ENCODE measurements around the gene CFAP210. TPM values are rescaled to one million over a fixed set of nuclear protein-coding genes. Genes with fewer than 3 reads are reported as not detected.

Gene CFAP210, protein sequence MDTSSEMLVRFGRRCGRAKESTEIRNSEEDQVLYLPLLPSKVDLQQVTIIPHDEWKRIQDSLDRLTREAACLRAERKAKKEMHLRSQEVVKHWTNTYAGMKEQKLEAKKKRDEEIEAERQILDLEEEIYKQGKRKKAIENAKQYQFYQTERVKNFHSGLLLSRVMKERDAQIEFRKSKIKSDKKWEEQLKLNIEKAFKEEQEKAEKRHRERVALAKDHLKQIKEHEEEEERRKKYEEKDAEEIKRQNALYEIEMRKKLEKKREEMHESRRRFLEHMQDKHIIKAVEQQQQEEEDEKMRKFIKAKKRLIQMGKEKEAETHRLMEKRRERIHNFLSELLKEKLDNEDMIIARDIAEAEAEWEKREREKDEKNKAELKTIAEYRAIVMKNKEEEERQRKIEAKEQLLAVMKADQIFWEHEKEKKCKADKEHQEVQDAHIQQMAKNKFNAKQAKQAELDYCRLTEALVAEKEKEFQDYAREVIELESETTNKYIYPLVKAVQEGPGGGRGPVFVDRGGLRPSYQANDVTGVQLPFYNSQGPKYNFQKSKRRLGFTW
- total RNA-seq = under 0.01 TPM in 1 of 2 replicates, not detected in the other

GRCh38 chr2:169694113-169694893 is at the start of gene CFAP210, which contains the start of gene PHOSPHO2:
TSS of gene CFAP210 (minus strand) at chr2:169694405. CDS start at chr2:169694327, 78 bp downstream.
TSS of gene PHOSPHO2 (plus strand) at chr2:169694469. CDS start at chr2:169700972, 6,503 bp downstream.

Other genes with a start within 250 kb of the CFAP210 start
- gene BBS5, start 214.9 kb downstream of the CFAP210 start, total RNA-seq = 5.7 and 5.9 TPM in 2 replicates
- gene KLHL41, start 184.7 kb downstream of the CFAP210 start, total RNA-seq = 0.87 and 1.1 TPM in 2 replicates
- gene FASTKD1, start 120.5 kb downstream of the CFAP210 start, total RNA-seq = 13.1 and 15.1 TPM in 2 replicates
- gene PPIG, start 110.1 kb downstream of the CFAP210 start, total RNA-seq = 24.8 and 28.0 TPM in 2 replicates
- gene PHOSPHO2, start 64 bp upstream of the CFAP210 start, total RNA-seq = 1.6 and 1.8 TPM in 2 replicates
- 2.5 and 2.6 TPM in 2 replicates for gene KLHL23, start 39.4 kb upstream of the CFAP210 start, total RNA-seq
- 102 TPM in 2 replicates for gene SSB, start 104.5 kb upstream of the CFAP210 start, total RNA-seq
- 48.6 and 60.9 TPM in 2 replicates for gene METTL5, start 130.5 kb upstream of the CFAP210 start, total RNA-seq
- 45.4 and 54.5 TPM in 2 replicates for gene UBR3, start 133.0 kb upstream of the CFAP210 start, total RNA-seq

All from aortic smooth muscle cell (primary cell).